HL-60 (cell line): ENCODE results near the gene BLOC1S3.

ENCODE experiments used
- POLR2AphosphoS5 ChIP-seq: IDR thresholded peaks from 2 replicates; pipeline ENCODE4 v1.6.1; 2012; ENCODE audit warnings: low read depth
- TF ChIP-seq, protein P1 (sequence below): IDR thresholded peaks from one replicate; pipeline ENCODE4 v1.5.1; 2011; ENCODE audit warnings: low read length, control low read depth, inconsistent platforms; ENCODE audit not compliant: insufficient read depth
- TF ChIP-seq, protein P2 (sequence below): IDR thresholded peaks from 2 replicates; pipeline ENCODE4 v1.6.1; 2012; ENCODE audit warnings: low read depth; ENCODE audit not compliant: insufficient replicate concordance

DNA sequence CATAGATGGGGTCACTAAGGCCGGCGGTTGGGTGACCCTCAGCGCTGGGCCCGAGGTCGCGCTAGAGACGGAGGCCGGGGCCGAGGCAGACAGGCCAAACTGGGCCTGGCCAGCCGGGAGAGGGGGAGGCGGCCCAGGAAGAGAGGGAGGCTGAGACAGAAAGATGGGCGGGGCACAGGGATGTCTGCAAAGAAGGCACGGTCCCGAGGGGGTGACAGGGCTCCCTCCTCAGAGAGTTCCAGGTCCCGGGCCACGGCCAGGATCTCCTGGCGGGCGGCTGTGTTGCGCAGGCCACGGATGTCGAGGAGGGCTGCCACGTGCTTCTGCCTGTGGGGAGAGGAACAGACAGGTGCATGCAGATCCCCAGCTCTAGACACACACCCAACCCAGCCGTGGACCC lies 34.4 kb downstream of the BLOC1S3 start:
- TF ChIP-seq, protein P1, sequence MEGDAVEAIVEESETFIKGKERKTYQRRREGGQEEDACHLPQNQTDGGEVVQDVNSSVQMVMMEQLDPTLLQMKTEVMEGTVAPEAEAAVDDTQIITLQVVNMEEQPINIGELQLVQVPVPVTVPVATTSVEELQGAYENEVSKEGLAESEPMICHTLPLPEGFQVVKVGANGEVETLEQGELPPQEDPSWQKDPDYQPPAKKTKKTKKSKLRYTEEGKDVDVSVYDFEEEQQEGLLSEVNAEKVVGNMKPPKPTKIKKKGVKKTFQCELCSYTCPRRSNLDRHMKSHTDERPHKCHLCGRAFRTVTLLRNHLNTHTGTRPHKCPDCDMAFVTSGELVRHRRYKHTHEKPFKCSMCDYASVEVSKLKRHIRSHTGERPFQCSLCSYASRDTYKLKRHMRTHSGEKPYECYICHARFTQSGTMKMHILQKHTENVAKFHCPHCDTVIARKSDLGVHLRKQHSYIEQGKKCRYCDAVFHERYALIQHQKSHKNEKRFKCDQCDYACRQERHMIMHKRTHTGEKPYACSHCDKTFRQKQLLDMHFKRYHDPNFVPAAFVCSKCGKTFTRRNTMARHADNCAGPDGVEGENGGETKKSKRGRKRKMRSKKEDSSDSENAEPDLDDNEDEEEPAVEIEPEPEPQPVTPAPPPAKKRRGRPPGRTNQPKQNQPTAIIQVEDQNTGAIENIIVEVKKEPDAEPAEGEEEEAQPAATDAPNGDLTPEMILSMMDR, result no peak
- TF ChIP-seq, protein P2, sequence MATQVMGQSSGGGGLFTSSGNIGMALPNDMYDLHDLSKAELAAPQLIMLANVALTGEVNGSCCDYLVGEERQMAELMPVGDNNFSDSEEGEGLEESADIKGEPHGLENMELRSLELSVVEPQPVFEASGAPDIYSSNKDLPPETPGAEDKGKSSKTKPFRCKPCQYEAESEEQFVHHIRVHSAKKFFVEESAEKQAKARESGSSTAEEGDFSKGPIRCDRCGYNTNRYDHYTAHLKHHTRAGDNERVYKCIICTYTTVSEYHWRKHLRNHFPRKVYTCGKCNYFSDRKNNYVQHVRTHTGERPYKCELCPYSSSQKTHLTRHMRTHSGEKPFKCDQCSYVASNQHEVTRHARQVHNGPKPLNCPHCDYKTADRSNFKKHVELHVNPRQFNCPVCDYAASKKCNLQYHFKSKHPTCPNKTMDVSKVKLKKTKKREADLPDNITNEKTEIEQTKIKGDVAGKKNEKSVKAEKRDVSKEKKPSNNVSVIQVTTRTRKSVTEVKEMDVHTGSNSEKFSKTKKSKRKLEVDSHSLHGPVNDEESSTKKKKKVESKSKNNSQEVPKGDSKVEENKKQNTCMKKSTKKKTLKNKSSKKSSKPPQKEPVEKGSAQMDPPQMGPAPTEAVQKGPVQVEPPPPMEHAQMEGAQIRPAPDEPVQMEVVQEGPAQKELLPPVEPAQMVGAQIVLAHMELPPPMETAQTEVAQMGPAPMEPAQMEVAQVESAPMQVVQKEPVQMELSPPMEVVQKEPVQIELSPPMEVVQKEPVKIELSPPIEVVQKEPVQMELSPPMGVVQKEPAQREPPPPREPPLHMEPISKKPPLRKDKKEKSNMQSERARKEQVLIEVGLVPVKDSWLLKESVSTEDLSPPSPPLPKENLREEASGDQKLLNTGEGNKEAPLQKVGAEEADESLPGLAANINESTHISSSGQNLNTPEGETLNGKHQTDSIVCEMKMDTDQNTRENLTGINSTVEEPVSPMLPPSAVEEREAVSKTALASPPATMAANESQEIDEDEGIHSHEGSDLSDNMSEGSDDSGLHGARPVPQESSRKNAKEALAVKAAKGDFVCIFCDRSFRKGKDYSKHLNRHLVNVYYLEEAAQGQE, result no peak
- TF ChIP-seq POLR2AphosphoS5, result no peak
